ENCODE data around the gene PROM1.
A peak's percentile ranks its signal among the peaks of the same experiment; 100 is the strongest.

Gene PROM1, protein sequence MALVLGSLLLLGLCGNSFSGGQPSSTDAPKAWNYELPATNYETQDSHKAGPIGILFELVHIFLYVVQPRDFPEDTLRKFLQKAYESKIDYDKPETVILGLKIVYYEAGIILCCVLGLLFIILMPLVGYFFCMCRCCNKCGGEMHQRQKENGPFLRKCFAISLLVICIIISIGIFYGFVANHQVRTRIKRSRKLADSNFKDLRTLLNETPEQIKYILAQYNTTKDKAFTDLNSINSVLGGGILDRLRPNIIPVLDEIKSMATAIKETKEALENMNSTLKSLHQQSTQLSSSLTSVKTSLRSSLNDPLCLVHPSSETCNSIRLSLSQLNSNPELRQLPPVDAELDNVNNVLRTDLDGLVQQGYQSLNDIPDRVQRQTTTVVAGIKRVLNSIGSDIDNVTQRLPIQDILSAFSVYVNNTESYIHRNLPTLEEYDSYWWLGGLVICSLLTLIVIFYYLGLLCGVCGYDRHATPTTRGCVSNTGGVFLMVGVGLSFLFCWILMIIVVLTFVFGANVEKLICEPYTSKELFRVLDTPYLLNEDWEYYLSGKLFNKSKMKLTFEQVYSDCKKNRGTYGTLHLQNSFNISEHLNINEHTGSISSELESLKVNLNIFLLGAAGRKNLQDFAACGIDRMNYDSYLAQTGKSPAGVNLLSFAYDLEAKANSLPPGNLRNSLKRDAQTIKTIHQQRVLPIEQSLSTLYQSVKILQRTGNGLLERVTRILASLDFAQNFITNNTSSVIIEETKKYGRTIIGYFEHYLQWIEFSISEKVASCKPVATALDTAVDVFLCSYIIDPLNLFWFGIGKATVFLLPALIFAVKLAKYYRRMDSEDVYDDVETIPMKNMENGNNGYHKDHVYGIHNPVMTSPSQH

DNA sequence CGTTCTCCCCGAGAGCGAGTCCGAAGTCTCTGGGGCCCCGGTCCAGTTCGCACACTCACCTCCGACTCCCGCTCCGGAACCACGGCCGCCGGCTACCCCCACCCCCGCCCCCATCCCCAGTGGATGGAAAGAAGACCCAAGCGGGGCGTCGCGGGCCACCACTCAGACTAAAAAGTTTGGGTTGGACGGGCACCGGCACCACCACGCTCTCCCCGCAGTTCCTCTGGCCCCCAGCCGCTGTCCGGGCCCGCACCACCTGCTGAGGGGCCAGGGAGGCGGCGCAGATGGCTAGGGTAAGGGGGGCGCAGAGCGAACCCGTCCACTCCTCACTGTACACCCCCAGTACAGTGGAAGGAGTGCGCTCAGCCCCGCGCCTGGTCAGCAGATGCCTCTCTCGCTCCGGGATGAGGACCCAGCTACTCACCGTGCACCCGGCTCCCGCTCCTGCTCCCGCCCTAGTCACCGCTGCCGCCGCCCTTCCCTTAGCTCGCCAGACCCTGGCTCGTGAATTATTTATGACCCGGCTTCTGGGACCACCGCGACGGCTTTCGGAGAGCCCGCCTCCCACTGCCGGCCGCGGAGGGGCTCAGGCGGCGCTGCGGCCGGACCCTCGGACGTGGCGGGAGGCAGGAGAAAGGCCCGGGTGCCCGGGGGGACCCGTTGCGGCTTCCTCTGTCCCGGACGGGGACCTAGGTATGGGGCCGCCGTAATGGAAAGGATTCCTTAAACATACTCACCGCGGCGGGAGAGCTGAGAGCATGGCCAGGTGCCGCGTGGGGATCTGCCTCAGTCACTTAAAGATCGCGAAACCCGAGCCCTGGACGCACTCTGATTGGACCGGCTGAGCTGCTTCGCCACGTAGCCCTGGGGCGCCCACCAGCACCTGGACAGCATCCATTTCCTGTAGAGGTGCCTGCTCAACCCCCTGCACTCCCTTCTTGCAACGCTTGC is at the start of gene PROM1:
Gene PROM1 (minus strand): TSS at position 783 of the 951 bp plus-strand sequence. CDS start 8,117 bp downstream, outside the sequence.
- peaks cover 6% of the 10 kb centered on the region for H3K4me1 ChIP-seq (ENCODE audit: control insufficient read depth, insufficient read depth, low read length, unreplicated experiment)

DNA sequence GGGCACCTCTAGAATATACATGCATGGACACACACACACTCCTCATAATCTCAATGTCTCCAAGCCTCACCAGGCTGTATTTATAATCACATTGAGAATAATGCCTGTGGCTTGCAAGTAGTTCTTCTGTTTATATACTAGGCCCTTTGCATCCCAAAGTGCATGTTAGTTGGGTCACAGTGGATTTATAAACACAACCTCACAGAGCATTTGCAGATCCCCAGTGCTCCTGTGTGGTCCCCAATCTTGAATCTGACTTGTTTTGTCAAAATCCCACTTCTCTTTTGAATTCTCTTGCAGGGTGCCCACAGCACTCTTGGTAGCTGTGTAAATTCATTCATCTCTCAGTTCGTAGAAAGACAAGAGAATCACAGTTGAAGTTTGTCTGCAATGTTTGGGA is 49.6 kb upstream of the PROM1 start:
- no peak overlapping the region for H3K27ac ChIP-seq (ENCODE audit: low read depth, low read length)
- no peaks in the 10 kb centered on the region for H3K79me2 ChIP-seq (ENCODE audit: control insufficient read depth, insufficient read depth, low read length, unreplicated experiment)
- H3K4me3 ChIP-seq (ENCODE audit: low read depth, low read length), result no peak overlapping the region
- H3K36me3 ChIP-seq (ENCODE audit: insufficient read depth, low read length), result no peaks in the 10 kb centered on the region
- no peak overlapping the region for H2AFZ ChIP-seq (ENCODE audit: low read length, unreplicated experiment)
- H3K4me1 ChIP-seq (ENCODE audit: control insufficient read depth, insufficient read depth, low read length, unreplicated experiment), result no peaks in the 10 kb centered on the region
- peaks cover 84% of the 10 kb centered on the region for H3K27me3 ChIP-seq (ENCODE audit: insufficient read depth, low read length)

More for the DNA sequence above, at the start of gene PROM1:
- no peaks in the 10 kb centered on the region for H3K79me2 ChIP-seq (ENCODE audit: control insufficient read depth, insufficient read depth, low read length, unreplicated experiment)
- no peaks in the 10 kb centered on the region for H3K36me3 ChIP-seq (ENCODE audit: insufficient read depth, low read length)
- H2AFZ ChIP-seq (ENCODE audit: low read length, unreplicated experiment), result no peak within 1 kb of the TSS
- peaks cover 90% of the 10 kb centered on the region for H3K27me3 ChIP-seq (ENCODE audit: insufficient read depth, low read length)
- H3K4me3 ChIP-seq (ENCODE audit: low read depth, low read length), result peak within 1 kb of the TSS; percentile 48
- no peak within 1 kb of the TSS for H3K27ac ChIP-seq (ENCODE audit: low read depth, low read length)

DNA sequence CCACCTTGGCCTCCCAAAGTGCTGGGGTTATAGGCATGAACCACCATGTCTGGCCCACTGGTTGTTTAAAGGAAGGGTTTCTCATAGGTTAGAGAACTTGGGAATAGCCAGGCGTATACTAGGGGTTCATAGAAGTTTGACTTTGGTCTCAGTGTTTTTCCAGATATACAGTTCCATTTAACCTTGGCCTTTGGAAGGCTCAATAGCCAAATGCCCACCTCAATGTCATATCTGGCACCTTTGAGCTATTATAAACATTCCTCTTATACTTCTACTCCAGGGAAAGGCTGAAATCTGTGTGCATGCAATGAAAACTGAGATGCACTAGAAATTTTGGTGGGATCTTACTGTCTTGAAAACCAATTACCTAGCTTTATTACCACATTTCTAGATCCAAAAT is 47.5 kb upstream of the PROM1 start:
- no peak overlapping the region for H3K27ac ChIP-seq (ENCODE audit: low read depth, low read length)
- no peaks in the 10 kb centered on the region for H3K79me2 ChIP-seq (ENCODE audit: control insufficient read depth, insufficient read depth, low read length, unreplicated experiment)
- no peaks in the 10 kb centered on the region for H3K36me3 ChIP-seq (ENCODE audit: insufficient read depth, low read length)
- peaks cover 83% of the 10 kb centered on the region for H3K27me3 ChIP-seq (ENCODE audit: insufficient read depth, low read length)
- H3K4me3 ChIP-seq (ENCODE audit: low read depth, low read length), result no peak overlapping the region
- no peak overlapping the region for H2AFZ ChIP-seq (ENCODE audit: low read length, unreplicated experiment)
- no peaks in the 10 kb centered on the region for H3K4me1 ChIP-seq (ENCODE audit: control insufficient read depth, insufficient read depth, low read length, unreplicated experiment)

DNA sequence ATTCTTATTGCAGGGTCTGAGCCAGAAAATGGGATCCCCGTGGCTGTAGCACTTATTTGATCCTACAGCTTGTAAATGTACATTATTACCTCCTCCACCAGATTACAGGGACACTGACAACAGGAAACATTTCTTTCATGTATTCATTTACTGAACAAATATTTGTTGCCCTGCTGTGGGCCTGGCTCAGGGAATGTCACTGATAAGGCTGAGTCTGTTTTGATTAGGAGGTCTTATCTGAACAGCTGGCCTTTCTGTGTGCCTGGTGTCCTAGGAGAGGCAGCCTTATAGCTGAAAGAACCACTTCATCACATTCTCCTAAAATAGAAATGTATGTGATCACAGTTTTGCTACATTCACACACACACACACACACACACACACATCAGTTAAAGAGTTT is 45.5 kb upstream of the PROM1 start:
- Histone ChIP-seq H2AFZ (ENCODE audit: low read length, unreplicated experiment) (no peak overlapping the region), H3K36me3 (ENCODE audit: insufficient read depth, low read length) (no peaks in the 10 kb centered on the region), H3K4me3 (ENCODE audit: low read depth, low read length) (no peak overlapping the region), H3K79me2 (ENCODE audit: control insufficient read depth, insufficient read depth, low read length, unreplicated experiment) (no peaks in the 10 kb centered on the region), H3K4me1 (ENCODE audit: control insufficient read depth, insufficient read depth, low read length, unreplicated experiment) (no peaks in the 10 kb centered on the region), H3K27me3 (ENCODE audit: insufficient read depth, low read length) (peaks cover 82% of the 10 kb centered on the region), H3K27ac (ENCODE audit: low read depth, low read length) (no peak overlapping the region)

DNA sequence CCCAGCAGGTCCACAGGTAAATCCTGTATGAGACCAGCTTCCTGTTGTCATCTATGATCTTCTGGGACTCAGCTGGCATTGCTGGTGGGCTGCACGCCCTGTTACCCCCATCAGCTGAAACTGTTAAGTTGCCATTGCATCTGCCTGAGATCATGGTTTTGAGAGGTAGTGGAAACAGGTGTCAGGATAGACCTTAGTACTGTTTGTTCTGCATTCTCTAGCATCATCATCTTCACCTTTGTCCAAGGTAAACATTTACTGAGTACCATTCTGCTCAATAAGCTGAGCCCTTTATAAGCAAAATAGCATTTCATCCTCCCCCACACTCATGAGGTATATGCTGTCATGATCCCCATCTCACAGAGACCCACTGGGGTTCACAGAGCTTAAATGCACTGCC is 42.9 kb upstream of the PROM1 start:
- H3K4me3 ChIP-seq (ENCODE audit: low read depth, low read length), result no peak overlapping the region
- H3K79me2 ChIP-seq (ENCODE audit: control insufficient read depth, insufficient read depth, low read length, unreplicated experiment), result no peaks in the 10 kb centered on the region
- H2AFZ ChIP-seq (ENCODE audit: low read length, unreplicated experiment), result no peak overlapping the region
- H3K27ac ChIP-seq (ENCODE audit: low read depth, low read length), result no peak overlapping the region
- no peaks in the 10 kb centered on the region for H3K36me3 ChIP-seq (ENCODE audit: insufficient read depth, low read length)
- H3K4me1 ChIP-seq (ENCODE audit: control insufficient read depth, insufficient read depth, low read length, unreplicated experiment), result no peaks in the 10 kb centered on the region
- H3K27me3 ChIP-seq (ENCODE audit: insufficient read depth, low read length), result peaks cover 87% of the 10 kb centered on the region

DNA sequence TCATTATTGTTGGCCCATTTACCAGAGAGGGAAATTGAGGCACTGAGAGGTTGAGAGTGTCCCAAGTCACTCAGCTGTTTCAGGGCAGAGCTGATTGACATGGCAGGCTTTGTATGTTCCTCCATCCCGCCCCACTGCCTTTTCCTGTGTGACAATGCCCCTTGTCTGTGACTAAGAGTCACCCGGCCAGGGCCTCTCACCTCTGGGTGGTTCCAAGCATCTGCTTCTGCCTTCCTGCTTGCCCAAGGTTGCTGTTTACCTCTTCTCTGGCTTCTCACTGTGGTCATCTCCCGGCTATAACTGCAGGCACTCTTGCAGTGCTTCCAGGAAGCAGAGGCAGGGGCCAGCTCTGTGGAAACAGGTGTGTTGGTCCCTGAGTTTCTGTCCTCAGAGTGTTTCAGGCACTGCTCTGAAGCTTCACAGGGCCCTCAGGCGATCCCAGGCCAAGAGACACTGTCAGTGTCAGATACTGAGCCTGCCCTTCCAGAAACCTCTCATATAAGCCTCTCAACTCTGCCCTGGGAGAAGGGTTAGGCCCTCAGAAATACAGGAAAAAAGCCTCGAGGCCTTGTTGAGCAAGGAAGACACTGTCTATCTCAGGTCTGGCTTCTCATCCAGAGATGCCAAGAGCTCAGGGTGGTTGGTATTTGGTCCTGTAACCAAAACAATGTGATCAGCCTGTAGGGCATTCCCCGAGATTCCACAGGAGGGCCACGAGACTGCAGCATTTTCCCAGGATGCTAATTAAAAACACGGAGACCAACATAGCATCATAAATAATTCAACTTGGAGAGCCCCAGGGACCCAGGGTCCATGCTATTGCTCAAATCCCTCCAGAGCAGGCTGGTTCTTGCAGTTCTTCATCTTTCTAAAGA is 42.0 kb upstream of the PROM1 start:
- no peak overlapping the region for H3K4me3 ChIP-seq (ENCODE audit: low read depth, low read length)
- H3K4me1 ChIP-seq (ENCODE audit: control insufficient read depth, insufficient read depth, low read length, unreplicated experiment), result no peaks in the 10 kb centered on the region
- H3K27me3 ChIP-seq (ENCODE audit: insufficient read depth, low read length), result peaks cover 96% of the 10 kb centered on the region
- no peak overlapping the region for H3K27ac ChIP-seq (ENCODE audit: low read depth, low read length)
- H2AFZ ChIP-seq (ENCODE audit: low read length, unreplicated experiment), result no peak overlapping the region
- no peaks in the 10 kb centered on the region for H3K36me3 ChIP-seq (ENCODE audit: insufficient read depth, low read length)
- H3K79me2 ChIP-seq (ENCODE audit: control insufficient read depth, insufficient read depth, low read length, unreplicated experiment), result no peaks in the 10 kb centered on the region

DNA sequence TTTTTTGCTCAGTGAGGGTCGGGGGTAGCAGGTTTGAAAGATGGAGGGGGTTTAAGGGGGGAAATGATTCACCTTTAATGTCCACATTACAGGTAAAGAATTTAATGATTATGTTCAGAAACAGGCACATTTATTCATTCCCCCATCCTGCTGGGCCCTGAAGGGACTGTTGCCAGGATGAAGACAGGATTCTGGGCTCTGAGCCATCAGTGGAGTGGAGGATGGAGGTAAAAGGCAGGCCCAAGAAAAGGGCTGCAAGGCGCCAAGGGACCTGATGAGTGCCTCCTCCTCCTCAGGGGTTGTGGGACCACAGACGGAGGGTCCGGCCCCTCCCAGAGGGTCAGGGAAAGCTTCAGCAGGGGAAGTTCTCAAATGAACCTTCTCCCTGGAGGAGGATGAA is 40.4 kb upstream of the PROM1 start:
- Histone ChIP-seq H3K27me3 (ENCODE audit: insufficient read depth, low read length) (peaks cover 96% of the 10 kb centered on the region), H2AFZ (ENCODE audit: low read length, unreplicated experiment) (no peak overlapping the region), H3K4me1 (ENCODE audit: control insufficient read depth, insufficient read depth, low read length, unreplicated experiment) (no peaks in the 10 kb centered on the region), H3K27ac (ENCODE audit: low read depth, low read length) (no peak overlapping the region), H3K79me2 (ENCODE audit: control insufficient read depth, insufficient read depth, low read length, unreplicated experiment) (no peaks in the 10 kb centered on the region), H3K4me3 (ENCODE audit: low read depth, low read length) (no peak overlapping the region), H3K36me3 (ENCODE audit: insufficient read depth, low read length) (no peaks in the 10 kb centered on the region)

DNA sequence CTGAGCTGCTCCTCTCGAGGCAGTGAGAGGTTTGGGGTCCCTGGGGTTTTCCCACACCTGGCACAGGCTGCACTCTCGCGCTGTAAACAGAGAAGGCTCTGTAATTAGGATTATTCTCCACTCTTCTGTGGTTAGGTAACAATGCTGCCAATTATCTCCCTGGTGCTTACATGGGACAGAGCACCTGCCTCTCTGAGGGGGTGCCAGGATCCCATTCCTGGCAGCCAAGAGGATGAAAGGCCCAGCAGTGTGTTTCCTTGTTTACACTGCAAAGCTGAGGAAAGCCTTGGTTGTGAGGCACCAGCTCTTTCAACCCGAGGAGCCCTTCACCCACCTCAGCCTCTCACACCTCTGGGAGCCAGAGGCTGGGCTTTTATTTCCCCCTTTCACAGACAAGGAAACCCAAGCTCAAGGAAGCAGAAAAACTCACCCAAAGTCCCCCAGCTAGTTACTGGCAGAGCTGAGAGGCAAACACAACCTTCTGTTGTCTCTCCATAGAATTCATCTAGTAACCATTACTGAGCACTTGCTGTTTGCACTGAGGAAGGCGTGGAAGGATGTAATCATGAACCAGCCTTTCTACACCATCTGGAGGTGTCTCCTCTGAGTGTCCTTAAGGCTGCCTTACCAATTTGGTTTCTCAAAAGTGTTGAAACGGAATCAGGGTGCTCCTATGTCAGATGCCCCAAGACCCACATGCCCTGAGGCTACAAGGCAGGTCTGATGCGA is 39.7 kb upstream of the PROM1 start:
- H2AFZ ChIP-seq (ENCODE audit: low read length, unreplicated experiment), result no peak overlapping the region
- no peak overlapping the region for H3K4me3 ChIP-seq (ENCODE audit: low read depth, low read length)
- no peaks in the 10 kb centered on the region for H3K36me3 ChIP-seq (ENCODE audit: insufficient read depth, low read length)
- H3K4me1 ChIP-seq (ENCODE audit: control insufficient read depth, insufficient read depth, low read length, unreplicated experiment), result no peaks in the 10 kb centered on the region
- H3K27me3 ChIP-seq (ENCODE audit: insufficient read depth, low read length), result peaks cover 96% of the 10 kb centered on the region
- H3K79me2 ChIP-seq (ENCODE audit: control insufficient read depth, insufficient read depth, low read length, unreplicated experiment), result no peaks in the 10 kb centered on the region
- H3K27ac ChIP-seq (ENCODE audit: low read depth, low read length), result no peak overlapping the region

DNA sequence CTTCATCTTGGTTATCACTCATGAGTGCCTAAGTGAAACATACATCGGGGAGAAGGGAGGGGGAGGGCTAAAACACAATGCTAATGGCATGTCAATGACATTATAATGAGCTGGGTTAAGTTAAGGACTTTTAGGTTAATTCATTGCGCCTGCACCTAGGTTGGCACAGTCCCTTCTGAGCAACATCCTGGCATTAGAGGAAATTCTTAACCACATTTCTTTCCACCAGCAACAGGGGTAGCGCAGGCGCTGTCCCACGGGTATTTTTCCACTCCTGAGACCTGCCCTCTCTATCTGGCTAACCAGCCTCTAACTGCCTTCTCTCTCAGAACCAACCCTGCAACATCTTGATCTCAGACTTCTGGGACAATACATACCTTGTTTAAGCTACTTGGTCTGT is 39.0 kb upstream of the PROM1 start:
- Histone ChIP-seq H3K4me1 (ENCODE audit: control insufficient read depth, insufficient read depth, low read length, unreplicated experiment) (no peaks in the 10 kb centered on the region), H3K4me3 (ENCODE audit: low read depth, low read length) (no peak overlapping the region), H3K79me2 (ENCODE audit: control insufficient read depth, insufficient read depth, low read length, unreplicated experiment) (no peaks in the 10 kb centered on the region), H3K27me3 (ENCODE audit: insufficient read depth, low read length) (peaks cover 96% of the 10 kb centered on the region), H3K27ac (ENCODE audit: low read depth, low read length) (no peak overlapping the region), H2AFZ (ENCODE audit: low read length, unreplicated experiment) (no peak overlapping the region), H3K36me3 (ENCODE audit: insufficient read depth, low read length) (no peaks in the 10 kb centered on the region)

All from ACC112 (cell line).